Stimulated activated CD4-positive, alpha-beta T cell treated with anti-CD3 and anti-CD28 coated beads, TNF-alpha, amount 100 ng/mL, for 24 hours (primary cell): ENCODE data around the gene AFF4.
"Not testable (repeated sequence)": the region's sequence is repeated elsewhere in the genome, so short reads cannot be mapped to it uniquely, and the experiment has no call there.

ENCODE experiments used
- DNase-seq, 3 experiments: peaks; one replicate each; pipeline ENCODE4 v3.0.0-alpha.2; 2020; ENCODE audit warnings: low read depth in 3 of 3

AFF4 gene

DNA sequence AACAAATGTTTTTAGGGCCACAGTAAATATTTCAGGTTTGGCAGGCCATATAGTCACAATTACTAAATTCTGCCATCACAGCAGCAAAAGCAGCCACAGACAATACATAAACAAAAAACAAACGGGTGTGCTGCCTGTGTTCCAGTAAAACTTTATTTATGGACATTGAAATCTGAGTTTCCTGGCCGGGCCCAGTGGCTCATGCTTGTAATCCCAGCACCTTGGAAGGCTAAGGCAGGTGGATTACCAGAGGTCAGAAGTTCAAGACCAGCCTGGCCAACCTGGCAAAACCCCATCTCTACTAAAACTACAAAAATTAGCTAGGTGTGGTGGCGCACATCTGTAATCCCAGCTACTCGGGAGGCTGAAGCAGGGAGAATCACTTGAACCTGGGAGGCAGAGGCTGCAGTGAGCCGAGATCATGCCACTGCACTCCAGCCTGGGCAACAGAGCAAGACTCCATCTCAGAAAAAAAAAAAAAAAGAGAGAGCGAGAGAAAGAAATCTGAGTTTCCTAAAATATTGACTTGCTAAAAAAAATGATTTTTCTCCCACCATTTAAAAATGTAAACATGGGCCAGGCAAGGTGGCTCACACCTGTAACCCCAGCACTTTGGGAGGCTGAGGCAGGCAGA, 7.2 kb downstream of the AFF4 start:
- DNase-seq = not testable (repeated sequence)

DNA sequence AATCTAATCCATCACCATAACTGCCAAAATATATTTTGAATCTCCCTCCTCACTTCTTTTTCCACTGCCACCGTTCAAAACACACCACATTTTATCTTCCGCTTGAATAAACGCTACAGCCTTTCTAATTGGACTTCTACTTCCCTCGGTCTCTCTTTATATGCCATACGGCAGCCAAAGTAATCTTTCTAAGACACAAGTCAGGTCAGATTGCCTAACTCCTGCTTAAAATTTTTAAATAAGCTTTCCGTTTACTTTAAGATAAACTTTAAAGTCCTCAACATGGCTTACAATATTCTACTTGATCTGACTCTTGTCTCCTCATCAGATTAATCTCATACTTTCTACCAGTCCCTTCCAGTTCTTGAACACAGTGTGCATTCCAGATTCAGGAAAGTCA, 9.7 kb downstream of the AFF4 start:
- DNase-seq = no peak

DNA sequence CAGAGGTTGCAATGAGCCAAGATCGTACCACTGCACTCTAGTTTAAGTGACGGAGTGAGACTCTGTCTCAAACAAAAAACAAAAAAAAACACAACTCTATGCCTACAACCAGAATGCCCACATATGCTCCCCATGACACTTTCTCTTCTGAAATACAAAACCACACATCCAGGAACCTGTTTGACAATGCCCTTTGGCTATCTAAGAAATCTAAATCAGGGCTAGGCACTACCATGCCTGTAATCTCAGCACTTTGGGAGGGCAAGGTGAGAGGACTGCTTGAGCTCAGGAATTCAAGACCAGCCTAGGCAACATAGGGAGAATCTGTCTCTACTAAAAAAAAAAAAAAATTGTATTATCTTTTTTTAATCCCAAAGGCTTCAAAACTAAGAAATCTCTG, 10.6 kb downstream of the AFF4 start:
- DNase-seq = no peak

DNA sequence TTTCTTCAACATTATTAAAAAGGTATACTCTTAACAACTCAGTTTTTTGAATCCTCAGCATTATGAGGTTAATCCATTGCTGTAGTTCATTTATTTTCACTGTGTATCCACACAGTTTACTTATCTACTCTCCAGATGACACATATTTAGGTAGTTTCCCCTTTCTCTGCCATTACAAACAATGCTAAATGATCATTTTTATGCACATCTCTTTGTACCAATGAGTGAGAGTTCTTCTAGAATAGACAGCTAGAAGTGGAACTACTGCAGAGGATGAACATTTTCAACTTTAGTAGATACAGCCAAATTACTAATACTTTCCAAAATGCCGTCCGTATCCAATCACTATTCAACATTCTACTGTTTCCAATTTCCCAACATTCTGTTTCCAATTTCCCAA, 11.5 kb downstream of the AFF4 start:
- DNase-seq = no peak

DNA sequence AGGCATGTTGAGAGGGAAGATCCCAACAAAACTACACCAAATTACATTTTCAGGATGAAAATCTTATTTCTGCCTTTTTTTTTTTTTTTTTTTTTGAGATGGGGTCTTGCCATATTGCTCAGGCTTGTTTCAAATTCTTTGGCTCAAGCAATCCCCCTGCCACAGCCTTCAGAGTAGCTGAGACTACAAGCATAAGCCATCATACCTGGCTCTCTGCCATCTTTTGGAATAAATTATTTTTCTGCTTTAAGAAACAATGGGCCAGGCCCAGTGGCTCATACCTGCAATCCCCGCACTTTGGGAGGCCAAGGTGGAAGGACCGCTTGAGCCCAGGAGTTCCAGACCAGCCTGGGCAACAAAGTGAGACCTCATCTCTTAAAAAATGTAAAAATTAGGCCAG, 14.3 kb downstream of the AFF4 start:
- no peak for DNase-seq

DNA sequence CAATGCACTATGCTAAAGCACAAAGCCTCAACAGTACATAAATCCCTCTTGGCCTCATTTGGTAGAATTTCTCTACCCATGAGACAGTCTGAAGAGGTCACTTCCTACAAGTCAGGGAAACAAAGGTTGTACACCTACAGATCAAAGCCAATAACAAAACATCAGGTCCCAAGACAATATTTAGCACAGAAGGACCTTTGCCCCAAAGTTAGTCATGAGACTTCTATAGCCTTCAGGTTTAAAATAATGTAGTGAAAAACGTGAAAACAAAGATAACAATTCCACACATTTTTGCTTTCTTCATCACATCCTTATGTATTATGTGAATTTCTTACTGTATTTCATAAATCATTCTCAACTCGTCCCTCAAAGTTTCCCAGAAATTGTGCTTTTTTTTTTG, 15.8 kb downstream of the AFF4 start:
- no peak for DNase-seq

DNA sequence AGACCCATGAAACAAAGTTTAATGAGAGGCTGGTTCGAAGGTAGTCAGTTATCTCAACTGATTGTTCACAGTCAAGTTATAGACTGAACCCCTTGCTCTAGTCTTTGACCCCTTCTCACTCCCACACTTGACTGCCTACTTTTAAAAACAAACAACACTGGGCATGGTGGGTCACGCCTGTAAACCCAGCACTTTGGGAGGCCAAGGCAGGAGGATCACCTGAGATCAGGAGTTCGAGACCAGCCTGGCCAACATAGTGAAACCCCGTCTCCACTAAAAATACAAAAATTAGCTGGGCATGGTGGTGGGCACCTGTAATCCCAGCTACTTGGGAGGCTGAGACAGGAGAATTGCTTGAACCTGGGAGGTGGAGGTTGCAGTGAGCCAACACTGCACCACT, 18.1 kb downstream of the AFF4 start:
- DNase-seq = not testable (repeated sequence)

DNA sequence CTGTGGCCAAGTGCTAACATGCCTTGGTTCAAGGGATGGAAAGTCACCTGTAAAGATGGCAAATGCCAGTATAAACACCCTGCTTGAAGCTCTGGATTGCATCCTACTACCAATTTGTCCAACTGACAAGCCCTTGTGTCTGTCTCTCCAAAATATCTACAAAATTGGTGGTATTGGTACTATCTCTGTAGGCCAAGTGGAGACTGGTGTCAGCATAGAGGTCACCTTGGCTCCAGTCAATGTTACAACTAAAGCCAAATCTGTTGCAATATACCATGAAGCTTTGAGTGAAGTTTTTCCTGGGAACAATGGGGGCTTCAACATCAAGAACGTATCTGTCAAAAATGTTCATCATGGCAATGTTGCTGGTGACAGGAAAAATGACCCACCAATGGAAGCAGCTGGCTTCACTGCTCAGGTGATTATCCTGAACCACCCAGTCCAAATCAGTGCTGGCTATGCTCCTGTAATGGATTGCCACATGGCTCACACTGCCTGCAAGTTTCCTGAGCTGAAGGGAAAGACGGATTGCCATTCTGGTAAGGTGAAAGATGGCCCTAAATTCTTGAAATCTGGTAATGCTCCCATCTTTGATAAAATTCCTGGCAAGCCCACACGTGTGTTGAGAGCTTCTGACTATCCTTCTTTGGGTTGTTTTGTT, 19.9 kb downstream of the AFF4 start:
- DNase-seq = no peak

DNA sequence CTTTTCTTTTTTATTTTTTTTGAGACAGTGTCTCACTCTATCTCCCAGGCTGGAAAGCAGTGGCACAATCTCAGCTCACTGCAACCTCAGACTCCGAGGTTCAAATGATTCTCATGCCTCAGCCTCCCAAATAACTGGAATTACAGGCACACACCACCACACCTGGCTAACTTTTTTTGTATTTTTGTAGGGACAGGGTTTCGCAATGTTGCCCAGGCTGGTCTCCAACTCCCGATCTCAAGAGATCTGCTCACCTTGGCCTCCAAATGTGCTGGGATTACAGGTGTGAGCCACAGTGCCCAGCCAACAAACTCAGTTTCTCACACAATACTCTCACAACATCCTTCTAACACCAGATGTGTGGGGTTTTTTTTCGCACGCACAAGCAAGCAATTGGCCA, 22.1 kb downstream of the AFF4 start:
- DNase-seq = no peak

DNA sequence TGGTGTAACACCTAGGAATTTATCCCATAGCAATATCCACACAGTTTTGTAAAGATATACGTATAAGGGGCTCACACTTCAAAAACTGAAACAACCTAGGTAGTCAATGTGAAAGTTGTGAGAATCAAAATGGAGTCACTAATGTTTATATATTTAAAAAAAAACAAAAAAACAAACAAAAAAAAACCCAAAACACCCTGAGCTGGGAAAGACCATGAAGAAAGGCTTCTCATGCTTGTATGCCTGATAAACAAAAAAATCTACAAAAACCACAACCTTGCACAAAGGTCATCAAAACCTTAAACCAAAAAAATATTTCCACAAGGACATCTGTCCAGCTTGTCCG, 35.4 kb downstream of the AFF4 start:
- DNase-seq = no peak

DNA sequence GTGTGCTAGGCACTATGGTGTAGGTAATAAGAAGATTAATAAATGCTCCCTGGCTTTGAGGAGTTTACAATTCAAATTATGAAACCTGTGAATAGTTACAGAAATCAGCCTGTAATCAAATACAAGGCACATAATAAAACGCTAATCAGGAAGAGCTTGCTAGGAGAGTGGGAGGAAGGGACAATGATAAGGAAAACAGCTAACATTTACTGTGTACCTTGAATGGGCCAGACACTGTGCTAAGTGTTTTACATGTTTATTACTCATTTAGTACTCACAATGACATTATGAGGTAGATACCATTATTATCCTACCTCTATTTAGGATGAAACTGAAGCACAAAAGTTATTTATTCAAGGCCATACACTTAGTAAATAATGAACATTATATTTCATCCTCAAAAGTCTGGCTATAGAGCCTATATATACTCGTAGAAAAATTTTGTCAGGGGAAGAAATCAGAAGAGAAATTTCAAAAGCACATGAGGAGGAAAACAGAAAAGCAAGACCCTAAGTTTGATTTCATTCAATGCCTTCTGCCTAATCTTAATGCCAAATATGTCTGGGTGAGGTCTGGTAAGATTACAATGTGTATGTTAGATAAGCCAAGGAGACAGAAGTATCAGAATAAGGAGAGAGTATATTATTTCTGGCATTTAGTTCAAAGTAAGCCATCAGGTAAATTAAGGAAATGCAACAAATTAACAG, 35.9 kb downstream of the AFF4 start:
- no peak for DNase-seq

DNA sequence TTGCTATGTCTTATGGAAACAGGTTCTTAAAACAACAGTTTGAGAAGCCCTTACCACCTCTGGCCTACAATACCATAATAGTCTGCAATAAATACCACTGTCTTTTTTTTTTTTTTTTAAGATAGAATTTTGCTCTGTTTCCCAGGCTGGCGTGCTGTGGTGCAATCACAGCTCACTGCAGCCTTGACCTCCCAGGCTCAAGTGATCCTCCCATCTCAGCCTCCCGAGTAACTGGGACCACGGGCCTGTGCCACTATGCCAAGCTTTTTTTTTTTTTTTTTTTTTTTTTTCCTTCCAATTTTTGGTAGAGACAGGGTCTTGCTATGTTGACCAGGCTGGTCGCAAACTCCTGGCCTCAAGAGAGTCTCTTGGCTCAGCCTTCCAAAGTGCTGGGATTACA, 37.0 kb downstream of the AFF4 start:
- no peak for DNase-seq

DNA sequence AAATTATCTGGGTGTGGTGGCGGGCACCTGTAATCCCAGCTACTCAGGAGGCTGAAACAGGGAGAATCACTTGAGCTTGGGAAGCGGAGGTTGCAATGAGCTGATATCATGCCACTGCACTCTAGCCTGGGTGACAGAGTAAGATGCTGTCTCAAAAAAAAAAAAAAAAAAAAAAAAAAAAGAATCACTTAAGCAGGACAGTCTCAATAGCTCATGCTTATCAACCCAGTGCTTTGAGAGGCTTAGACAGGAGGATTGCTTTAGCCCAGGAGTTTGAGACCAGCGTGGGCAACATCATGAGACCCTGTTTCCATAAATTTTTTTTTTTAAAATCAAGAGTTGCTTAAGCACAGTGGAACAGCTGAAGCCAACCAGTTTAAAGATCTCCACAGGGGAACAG, 47.3 kb downstream of the AFF4 start:
- DNase-seq = no peak

DNA sequence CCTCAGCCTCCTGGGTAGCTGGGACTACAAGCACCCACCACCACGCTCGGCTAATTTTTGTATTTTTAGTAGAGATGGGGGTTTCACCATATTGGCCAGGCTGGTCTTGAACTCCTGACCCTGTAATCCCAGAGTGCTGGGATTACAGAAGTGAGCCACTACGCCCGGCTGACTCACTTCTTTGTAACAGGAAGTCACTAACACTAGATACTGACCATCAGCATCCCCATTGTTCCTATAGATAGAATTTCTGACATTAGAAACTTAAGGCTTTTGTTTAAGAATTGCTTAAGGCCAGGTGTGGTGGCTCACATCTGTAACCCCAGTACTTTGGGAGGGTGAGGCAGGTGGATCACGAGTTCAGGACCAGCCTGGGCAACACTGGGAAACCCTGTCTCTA, 47.8 kb downstream of the AFF4 start:
- DNase-seq = no peak

DNA sequence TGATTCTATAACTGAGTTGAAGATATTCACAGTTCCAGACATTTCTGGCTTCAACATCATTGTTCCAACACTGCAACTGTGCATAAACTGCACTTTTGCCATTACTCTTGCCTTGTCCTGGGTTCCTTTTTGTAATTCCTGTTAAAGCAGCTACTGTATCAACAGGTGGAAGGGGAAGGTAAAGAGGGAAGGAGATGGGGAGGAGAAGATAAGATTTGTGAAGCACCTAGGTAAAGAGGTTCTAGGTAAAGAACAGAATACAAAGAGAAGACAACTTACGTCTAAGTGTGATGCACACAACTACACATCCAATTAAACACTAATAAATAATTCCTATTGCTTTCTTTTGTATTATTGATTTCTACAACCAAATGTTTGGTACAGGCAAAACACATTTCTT, 53.7 kb downstream of the AFF4 start:
- DNase-seq = no peak

DNA sequence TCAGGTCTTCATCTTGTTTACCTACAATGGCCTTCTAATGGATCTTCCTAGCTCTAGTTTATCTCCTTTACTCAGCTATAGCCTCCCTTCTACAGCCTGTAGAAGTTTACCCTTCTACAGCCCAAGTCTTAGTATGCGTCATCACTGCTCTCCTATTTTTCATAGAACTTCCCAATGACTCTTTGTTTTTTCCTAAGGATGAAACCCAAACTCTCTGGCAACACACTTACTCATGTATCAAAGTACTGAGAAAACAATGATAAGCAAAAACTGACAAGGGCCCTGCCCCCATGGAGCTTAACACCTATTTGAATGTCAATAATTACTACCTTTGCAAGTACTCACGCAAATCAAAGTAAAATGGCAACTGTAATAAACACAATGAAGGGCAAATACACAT, 56.3 kb downstream of the AFF4 start:
- no peak for DNase-seq

DNA sequence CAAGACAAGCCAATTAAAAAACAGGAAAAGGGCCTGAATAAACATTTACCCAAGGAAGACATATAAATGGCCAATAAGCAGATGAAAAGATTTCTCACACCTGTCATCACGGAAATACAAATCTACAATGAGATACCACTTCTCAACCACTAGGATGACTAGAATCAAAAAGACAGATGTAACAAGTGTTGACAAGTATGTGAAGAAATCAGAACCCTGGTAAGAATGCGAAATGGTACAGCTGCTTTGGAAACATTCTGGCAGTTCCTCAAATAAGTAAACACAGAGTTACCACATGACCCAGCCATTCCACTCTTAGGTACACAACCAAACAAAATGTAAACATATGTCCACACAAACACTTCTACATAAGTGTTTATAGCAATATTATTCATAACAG, 57.5 kb downstream of the AFF4 start:
- DNase-seq = no peak

DNA sequence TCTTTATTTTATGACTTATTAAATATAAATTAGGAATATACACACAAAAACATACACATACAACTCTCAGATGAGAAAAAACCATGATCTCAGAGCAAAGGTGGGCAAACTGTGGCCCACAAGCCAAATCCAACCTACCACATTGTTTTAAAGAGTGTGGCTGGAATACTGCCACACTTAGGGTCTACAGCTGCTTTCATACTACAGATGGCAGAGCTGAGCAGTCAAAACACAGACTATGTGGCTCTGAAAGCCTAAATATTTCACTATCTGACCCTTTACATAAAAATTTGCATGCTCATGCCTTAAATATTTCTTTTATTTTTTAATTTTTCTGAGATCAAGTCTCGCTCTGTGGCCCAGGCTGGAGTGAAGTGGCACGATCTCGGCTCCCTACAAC, 61.7 kb downstream of the AFF4 start:
- no peak for DNase-seq

DNA sequence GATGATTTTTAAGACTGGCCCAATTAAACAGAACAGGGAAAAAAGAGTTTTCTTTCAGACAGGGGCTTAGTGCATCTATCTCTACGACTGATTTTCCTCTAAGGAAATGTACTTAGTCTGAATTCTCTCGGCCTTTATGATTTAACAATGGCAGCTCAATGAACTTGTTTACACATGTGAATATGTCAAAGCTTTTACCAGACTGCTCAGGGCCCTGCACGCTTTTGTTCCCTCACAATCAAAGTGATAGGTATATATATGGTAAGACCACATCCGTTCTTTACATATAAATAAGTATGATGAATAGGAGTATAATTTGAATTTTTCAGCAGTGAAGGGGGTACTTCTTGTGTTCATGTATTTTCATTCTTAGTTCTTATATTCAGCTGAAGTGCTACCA, 62.4 kb downstream of the AFF4 start:
- DNase-seq = no peak

DNA sequence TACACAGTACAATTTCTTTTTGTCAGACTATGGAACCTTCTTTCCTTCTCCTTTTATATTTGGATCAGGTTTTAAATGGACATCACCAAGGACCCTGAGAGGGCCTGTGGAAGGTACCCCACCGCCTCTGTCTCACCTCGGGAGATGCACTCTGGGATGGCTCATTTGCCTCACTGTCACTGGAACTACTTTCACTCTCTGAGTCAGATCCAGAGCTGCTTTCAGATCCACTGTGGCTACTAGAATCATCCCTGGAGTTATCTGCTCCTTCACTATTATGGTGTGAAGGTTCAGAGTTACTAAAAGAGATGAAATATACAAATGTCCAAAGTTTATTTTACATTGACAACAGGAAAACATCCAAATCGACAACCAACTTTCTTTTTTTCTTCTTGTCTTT, 65.3 kb downstream of the AFF4 start:
- no peak for DNase-seq

DNA sequence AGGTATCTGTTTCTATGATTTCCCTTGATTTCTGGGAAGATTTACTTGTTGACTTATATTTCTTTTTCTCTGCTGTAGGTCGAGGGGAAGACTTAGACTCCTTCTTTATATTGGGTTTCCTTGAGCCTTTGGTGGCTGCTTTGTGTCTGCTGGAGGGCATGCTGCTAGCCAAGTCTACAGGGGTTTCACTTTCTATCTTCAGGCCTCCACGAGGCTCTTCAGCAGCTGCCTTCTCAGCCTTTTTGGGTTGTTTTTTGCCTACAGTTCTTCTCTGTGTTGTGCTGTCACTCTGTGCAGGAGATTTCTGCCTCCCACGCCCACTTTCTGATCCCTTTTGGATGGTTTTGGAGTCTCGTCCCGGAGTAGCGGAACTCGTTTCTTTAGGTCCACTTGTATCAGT, 66.7 kb downstream of the AFF4 start:
- no peak for DNase-seq

DNA sequence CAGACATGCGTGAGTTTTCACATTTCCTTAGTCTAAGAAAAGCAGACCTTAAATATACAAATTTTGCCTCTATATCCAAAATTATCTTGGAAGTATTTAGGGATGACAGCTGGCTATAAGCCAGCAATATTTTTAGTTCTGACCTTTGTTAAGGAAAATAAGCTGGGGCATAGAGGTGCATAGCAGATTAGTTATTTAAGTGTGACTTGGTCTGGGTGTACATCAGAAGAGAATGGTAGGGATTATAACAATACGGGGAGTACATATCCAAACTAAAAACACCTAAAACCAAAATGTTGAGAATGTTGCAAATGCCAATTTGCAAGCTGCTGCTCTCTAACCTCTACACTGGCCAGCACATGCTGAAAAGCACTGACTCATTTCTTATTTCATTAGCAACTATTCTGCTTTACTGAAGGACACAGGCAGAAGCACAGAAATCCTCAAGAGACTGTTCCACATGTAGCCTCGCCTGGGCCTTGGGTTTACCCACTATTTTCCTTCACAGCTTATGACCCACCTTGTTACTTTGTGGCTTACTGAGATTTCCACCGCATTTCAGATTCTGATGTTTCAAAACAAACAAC, 67.6 kb downstream of the AFF4 start:
- no peak for DNase-seq

DNA sequence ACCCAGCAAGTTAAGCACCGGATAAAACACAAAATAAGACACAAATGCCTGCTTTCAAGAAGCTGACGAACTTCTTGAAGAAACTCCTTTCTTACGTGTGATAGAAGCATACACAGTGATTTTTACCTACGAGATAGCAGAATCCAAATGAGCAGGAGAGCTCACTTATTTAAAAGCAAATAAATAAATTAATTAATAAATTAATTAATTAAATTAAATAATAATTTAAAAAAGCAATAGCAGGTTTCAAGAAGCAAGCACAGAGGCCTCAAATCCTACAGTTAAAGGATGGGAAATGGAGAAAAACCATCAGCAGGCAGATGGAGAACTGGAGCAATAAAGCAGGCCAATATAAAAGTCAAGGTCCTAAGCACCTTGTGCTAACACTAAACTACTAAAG, 72.6 kb downstream of the AFF4 start:
- no peak for DNase-seq
